ENCODE results near the gene SIN3A.

- TF ChIP-seq CTCF (IDR thresholded peaks at IDR 0.05) (no peak), POLR2A (IDR thresholded peaks at IDR 0.05) (no peak)
These were observed 100.7 kb downstream of the SIN3A start for GRCh38 chr15:75350601-75351361.

All from lower leg skin (tissue), 3 donors.